Panc1 (cell line): Measurements from ENCODE around the gene SAMM50. TPM values are rescaled to one million over a fixed set of nuclear protein-coding genes. Genes with fewer than 3 reads are reported as not detected.

Experiments
- ATAC-seq: fragments of 200-7000 bp; cut with Tn5 transposase; 2 replicates; pipeline ENCODE4 v1.9.1; 2020; ENCODE audit warnings: mild to moderate bottlenecking, moderate library complexity
- BruUV-seq: library from RNA; stranded (reverse); fragments of 400-500 nt; replicated peaks from 2 replicates; lab custom pipeline; 2021; lab: Mats Ljungman, UMichigan
- CTCF ChIA-PET: fragments of 300-600 bp; sonication (Branson Sonifier 250); formaldehyde crosslinking; loops from one replicate; lab custom pipeline; 2022; ENCODE audit warnings: antibody characterized with exemption; lab: Charles Lee
- POLR2A ChIA-PET: fragments of 300-600 bp; sonication (Branson Sonifier 250); formaldehyde crosslinking; loops from one replicate; lab custom pipeline; 2022; ENCODE audit warnings: antibody characterized with exemption; lab: Charles Lee
- DNase-seq: peaks from one replicate; pipeline ENCODE4 v3.0.0-alpha.2; 2010; ENCODE audit warnings: low read depth, low spot score
- H3K27ac ChIP-seq: 2 replicates; pipeline ENCODE4 v1.5.1; 2011; ENCODE audit warnings: mild to moderate bottlenecking, low read length, inconsistent platforms
- H3K27me3 ChIP-seq: fragments of 200-500 bp; sonication (Bioruptor generic); 2 replicates; pipeline ENCODE4 v1.6.0; 2014; ENCODE audit warnings: low read length, inconsistent platforms; ENCODE audit not compliant: control insufficient read depth, insufficient read depth
- H3K36me3 ChIP-seq: fragments of 200-500 bp; sonication (Bioruptor generic); 2 replicates; pipeline ENCODE4 v1.5.1; 2014; ENCODE audit warnings: inconsistent platforms, mild to moderate bottlenecking, low read length, moderate library complexity; ENCODE audit not compliant: control insufficient read depth, insufficient read depth
- H3K4me1 ChIP-seq: 2 replicates; pipeline ENCODE4 v1.5.1; 2011; ENCODE audit warnings: inconsistent platforms, mild to moderate bottlenecking, low read length, moderate library complexity; ENCODE audit not compliant: control insufficient read depth, insufficient read depth
- H3K4me3 ChIP-seq, 2 experiments: 2 replicates each; pipeline ENCODE4 v1.5.1; 2011 to 2012; ENCODE audit warnings: low read depth in 2 of 2, low read length in 2 of 2, mild to moderate bottlenecking in 2 of 2, inconsistent platforms in 1 of 2, moderate library complexity in 1 of 2
- H3K9me3 ChIP-seq: fragments of 200-500 bp; sonication (Bioruptor generic); 2 replicates; pipeline ENCODE4 v1.5.1; 2014; ENCODE audit warnings: low read depth, mild to moderate bottlenecking, inconsistent platforms, low read length, moderate library complexity; ENCODE audit not compliant: control insufficient read depth, insufficient read depth
- POLR2AphosphoS5 ChIP-seq: IDR thresholded peaks from 2 replicates; pipeline ENCODE4 v1.6.1; 2012; ENCODE audit warnings: mild to moderate bottlenecking, low read depth, low read length, moderate library complexity
- in situ Hi-C: cut with HindIII; loops from 2 replicates; pipeline ENCODE4 v1.10.0; 2016; ENCODE audit warnings: low sequenced_read_pairs, low pct_unique_long_range_greater_than_20kb
- intact Hi-C: fragments of 100-400 bp; cut with micrococcal nuclease; formaldehyde crosslinking; loops from one replicate; pipeline ENCODE4 v1.10.0; 2022; ENCODE audit not compliant: unreplicated experiment
- total RNA-seq: library from RNA; stranded (reverse); gene quantifications from one replicate; pipeline ENCODE4 v1.2.1, GENCODE V29; 2021; ENCODE audit not compliant: unreplicated experiment
- TF ChIP-seq, protein P1 (sequence below): fragments of 450-650 bp; IDR thresholded peaks from 2 replicates; pipeline ENCODE4 v1.5.1; 2017; ENCODE audit warnings: mild to moderate bottlenecking
- TF ChIP-seq, protein P2 (sequence below), 2 experiments: IDR thresholded peaks; 2 replicates each; pipeline ENCODE4 v1.6.1; 2011 to 2012; ENCODE audit warnings: low read depth in 2 of 2, control low read depth in 1 of 2, low read length in 1 of 2, mild to moderate bottlenecking in 1 of 2, moderate library complexity in 1 of 2; ENCODE audit not compliant: insufficient read depth in 1 of 2

SAMM50 gene
- total RNA-seq, 1 experiment from 2014 or later: 40.5 TPM

DNA sequence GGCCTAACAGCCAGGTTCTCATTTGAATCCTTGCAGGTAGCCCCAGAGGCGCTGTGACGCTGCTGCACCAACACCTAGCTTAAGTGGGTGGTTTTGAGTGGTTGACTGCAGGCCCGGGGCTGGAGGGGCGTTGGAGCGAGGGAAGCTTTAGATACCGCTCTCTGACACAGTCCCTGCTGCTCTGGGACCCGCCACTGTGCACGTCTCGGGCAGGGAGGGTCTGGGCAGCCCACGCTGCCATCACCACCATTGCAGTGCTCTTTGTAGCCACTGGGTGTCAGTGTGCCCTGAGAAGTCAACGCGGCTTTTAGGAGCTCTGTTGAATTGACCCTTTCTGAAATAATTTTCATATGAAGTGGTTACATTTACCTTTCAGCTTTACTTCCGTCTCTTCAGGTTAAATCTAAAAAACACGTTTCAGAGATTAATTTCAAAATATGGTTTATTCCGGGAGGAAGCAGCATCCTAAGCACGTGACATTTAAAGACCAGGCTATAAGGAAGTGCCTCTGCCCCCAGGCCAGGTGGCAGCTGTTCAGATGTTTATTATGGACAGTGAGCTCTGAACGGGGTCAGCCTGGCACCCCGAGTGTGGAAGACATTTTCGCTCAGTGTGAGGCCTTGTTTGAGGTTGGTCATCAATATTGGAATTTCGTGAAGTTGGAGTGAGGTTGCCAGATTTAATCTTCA, 38.0 kb downstream of the SAMM50 start:
- intact Hi-C loops (loop anchor here (5.0 kb wide), 2 partner anchors 94 to 634 kb away; no protein-coding TSS in a partner anchor), in situ Hi-C loops (no loop called here)
- POLR2A ChIA-PET: no interaction called here
- no peak overlapping the region for H3K4me3 ChIP-seq
- TF ChIP-seq POLR2AphosphoS5: no peak
- TF ChIP-seq, protein P1, sequence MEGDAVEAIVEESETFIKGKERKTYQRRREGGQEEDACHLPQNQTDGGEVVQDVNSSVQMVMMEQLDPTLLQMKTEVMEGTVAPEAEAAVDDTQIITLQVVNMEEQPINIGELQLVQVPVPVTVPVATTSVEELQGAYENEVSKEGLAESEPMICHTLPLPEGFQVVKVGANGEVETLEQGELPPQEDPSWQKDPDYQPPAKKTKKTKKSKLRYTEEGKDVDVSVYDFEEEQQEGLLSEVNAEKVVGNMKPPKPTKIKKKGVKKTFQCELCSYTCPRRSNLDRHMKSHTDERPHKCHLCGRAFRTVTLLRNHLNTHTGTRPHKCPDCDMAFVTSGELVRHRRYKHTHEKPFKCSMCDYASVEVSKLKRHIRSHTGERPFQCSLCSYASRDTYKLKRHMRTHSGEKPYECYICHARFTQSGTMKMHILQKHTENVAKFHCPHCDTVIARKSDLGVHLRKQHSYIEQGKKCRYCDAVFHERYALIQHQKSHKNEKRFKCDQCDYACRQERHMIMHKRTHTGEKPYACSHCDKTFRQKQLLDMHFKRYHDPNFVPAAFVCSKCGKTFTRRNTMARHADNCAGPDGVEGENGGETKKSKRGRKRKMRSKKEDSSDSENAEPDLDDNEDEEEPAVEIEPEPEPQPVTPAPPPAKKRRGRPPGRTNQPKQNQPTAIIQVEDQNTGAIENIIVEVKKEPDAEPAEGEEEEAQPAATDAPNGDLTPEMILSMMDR: peak; percentile 88
- no peaks in the 10 kb centered on the region for H3K4me1 ChIP-seq
- H3K27me3 ChIP-seq: no peaks in the 10 kb centered on the region
- BruUV-seq: no TSS peak
- DNase-seq (peak; percentile 46), ATAC-seq (peak; percentile 77)
- no peaks in the 10 kb centered on the region for H3K9me3 ChIP-seq
- peaks cover 3% of the 10 kb centered on the region; the same call in 1 of the 2 replicates for H3K36me3 ChIP-seq
- H3K27ac ChIP-seq: no peak overlapping the region
- CTCF ChIA-PET: interaction anchor here (0.7 to 2.6 kb wide), 6 partner anchors 93 to 634 kb away, joined by 3 to 31 read pairs (median 4); no protein-coding TSS in a partner anchor

DNA sequence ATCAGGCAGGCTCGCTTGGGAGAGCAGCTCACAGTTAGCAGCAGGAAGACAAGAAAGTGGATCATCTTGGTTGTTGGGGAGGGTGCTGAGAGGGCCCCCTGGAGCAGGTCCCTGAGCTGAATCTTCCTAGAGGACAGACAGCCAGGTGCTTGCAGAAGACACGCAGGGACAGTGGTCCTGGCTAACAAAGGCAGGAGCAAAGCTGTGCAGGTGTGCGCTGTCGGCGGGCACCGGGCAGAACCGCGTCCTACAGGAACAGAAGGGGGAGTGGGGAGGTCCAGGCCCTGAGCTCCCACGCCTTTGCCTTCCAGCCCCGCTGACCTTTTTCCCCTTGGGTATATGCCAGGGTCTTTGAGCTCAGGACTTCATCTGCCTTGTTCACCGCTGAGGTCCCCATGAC, 38.8 kb downstream of the SAMM50 start:
- Histone ChIP-seq H3K36me3 (peaks cover 3% of the 10 kb centered on the region; the same call in 1 of the 2 replicates), H3K4me1 (no peaks in the 10 kb centered on the region), H3K4me3 (no peak overlapping the region), H3K27me3 (no peaks in the 10 kb centered on the region), H3K9me3 (no peaks in the 10 kb centered on the region), H3K27ac (no peak overlapping the region)
- POLR2A ChIA-PET: no interaction called here
- TF ChIP-seq, protein P2, sequence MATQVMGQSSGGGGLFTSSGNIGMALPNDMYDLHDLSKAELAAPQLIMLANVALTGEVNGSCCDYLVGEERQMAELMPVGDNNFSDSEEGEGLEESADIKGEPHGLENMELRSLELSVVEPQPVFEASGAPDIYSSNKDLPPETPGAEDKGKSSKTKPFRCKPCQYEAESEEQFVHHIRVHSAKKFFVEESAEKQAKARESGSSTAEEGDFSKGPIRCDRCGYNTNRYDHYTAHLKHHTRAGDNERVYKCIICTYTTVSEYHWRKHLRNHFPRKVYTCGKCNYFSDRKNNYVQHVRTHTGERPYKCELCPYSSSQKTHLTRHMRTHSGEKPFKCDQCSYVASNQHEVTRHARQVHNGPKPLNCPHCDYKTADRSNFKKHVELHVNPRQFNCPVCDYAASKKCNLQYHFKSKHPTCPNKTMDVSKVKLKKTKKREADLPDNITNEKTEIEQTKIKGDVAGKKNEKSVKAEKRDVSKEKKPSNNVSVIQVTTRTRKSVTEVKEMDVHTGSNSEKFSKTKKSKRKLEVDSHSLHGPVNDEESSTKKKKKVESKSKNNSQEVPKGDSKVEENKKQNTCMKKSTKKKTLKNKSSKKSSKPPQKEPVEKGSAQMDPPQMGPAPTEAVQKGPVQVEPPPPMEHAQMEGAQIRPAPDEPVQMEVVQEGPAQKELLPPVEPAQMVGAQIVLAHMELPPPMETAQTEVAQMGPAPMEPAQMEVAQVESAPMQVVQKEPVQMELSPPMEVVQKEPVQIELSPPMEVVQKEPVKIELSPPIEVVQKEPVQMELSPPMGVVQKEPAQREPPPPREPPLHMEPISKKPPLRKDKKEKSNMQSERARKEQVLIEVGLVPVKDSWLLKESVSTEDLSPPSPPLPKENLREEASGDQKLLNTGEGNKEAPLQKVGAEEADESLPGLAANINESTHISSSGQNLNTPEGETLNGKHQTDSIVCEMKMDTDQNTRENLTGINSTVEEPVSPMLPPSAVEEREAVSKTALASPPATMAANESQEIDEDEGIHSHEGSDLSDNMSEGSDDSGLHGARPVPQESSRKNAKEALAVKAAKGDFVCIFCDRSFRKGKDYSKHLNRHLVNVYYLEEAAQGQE (IDR thresholded peaks at IDR 0.05; ENCODE audit: insufficient read depth in 1 of 2, low read depth in 2 of 2, low read length in 1 of 2): no peak
- TF ChIP-seq, protein P1: no peak
- CTCF ChIA-PET: interaction anchor here (0.7 to 2.6 kb wide), 3 partner anchors 92 to 632 kb away, joined by 3 to 31 read pairs (median 4); no protein-coding TSS in a partner anchor
- intact Hi-C loops: loop anchor here (5.0 kb wide), 2 partner anchors 93 to 633 kb away; no protein-coding TSS in a partner anchor
- in situ Hi-C loops: no loop called here
- no peak for ATAC-seq
- no peak for DNase-seq
- no TSS peak for BruUV-seq
